ENCODE data around the gene MAL.

MAL gene

GRCh38 chr2:95025406-95026319 lies at the start of gene MAL:
MAL (plus strand) TSS chr2:95025708; CDS start chr2:95025793, 85 bp downstream.
- DNase-seq (ENCODE audit: extremely low read depth in 1 of 2, low read depth in 1 of 2), result peak; percentile 14 to 32

- no peak for DNase-seq (ENCODE audit: extremely low read depth in 1 of 2, low read depth in 1 of 2)
These were observed 47.7 kb upstream of the MAL start for GRCh38 chr2:94977826-94978225.

- no peak for DNase-seq (ENCODE audit: extremely low read depth in 1 of 2, low read depth in 1 of 2)
These were observed 46.6 kb upstream of the MAL start for GRCh38 chr2:94978917-94979316.

GRCh38 chr2:94979406-94980375 lies 45.8 kb upstream of the MAL start:
- no peak for DNase-seq (ENCODE audit: extremely low read depth in 1 of 2, low read depth in 1 of 2)

DNA sequence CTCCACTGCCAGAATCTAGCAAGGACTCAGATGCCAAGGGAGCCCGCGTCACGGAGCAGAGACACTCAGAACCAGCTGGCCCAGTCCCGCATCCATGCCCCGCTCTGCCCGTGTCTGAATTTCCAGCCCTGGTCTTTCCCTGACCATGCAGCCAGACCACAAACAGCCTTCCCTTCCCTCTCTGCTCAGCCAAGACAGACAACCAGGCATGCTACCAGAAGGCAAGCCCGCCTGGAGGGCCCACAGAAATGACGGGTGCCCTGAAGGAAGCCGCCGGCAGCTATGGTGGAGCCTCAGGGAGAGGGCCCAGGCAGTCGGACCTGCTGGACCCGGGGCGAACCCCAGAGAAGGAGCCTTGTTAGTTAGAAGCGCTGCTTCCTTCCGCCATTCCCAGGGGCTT lies 45.1 kb upstream of the MAL start:
- DNase-seq (ENCODE audit: extremely low read depth in 1 of 2, low read depth in 1 of 2), result no peak

- no peak for DNase-seq (ENCODE audit: extremely low read depth in 1 of 2, low read depth in 1 of 2)
These were observed 43.4 kb upstream of the MAL start for GRCh38 chr2:94982156-94982555.

DNA sequence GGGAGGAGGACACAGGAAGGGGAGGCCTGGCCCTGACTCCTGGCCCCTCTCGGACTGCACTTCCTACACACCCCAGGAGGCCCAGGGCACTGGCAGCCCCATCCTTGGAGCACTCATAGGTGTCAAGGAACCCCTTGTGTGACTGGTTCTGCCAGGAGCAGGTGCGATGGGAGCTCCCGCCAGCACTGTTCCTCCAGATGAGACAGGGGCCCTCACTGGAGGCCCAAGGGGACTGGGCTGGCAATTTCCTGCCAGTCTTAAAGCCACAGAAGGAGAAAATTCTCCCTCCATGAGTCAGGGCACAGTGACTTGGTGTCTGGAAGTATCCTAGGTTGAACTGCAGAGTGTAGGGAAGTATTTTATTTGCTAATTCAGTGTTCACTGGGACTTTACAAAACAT lies 42.8 kb upstream of the MAL start:
- DNase-seq (ENCODE audit: extremely low read depth in 1 of 2, low read depth in 1 of 2), result no peak

GRCh38 chr2:94984964-94985575 lies 40.4 kb upstream of the MAL start:
- no peak for DNase-seq (ENCODE audit: extremely low read depth in 1 of 2, low read depth in 1 of 2)

GRCh38 chr2:94985636-94986035 lies 39.9 kb upstream of the MAL start:
- DNase-seq (ENCODE audit: extremely low read depth in 1 of 2, low read depth in 1 of 2), result no peak

- no peak for DNase-seq (ENCODE audit: extremely low read depth in 1 of 2, low read depth in 1 of 2)
These were observed 39.0 kb upstream of the MAL start for GRCh38 chr2:94986392-94986963.

DNA sequence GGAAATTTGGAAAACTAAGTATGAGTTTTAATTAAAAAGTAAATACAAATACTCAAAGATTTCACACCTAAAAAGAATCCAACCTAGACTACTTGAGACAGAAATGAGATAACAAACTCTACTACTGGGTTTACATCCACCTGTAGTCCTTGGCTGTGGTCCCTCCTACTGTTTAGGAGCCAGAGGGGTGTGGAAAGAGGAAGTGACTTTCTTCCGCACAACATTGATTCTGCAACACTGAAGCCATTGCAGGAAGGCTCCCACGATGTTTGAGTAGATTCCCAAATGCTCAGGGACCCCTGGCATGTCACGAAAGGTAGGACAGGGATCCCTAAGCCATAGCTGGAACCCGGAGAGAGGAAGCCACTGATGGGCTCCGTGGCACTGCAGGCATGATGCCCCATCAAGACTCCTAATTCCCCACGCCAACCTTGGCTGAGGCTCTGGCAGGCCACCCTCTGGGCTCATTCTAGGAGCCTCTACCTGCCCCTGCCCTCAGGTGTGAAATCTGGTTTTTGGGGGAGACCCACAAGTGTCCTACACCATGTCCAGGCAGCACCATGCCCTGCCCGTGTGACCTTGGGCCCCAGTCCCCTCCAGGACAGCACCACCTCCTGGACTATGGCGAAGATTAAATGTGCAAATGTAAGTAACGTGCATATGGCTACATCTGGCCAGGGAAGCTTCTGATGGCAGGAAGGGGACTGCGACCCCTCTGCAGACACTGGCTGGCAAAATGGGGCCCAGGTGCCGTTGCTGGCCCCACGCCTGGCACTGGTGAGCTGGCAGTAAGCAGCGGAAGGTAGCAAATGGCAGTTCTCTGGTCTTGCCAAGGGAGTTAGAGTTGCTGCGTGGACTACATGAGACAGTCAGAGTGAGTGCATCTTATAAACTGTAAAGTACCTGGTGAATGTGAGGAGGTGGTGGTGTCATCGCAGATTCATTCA lies 38.2 kb upstream of the MAL start:
- no peak for DNase-seq (ENCODE audit: extremely low read depth in 1 of 2, low read depth in 1 of 2)

DNA sequence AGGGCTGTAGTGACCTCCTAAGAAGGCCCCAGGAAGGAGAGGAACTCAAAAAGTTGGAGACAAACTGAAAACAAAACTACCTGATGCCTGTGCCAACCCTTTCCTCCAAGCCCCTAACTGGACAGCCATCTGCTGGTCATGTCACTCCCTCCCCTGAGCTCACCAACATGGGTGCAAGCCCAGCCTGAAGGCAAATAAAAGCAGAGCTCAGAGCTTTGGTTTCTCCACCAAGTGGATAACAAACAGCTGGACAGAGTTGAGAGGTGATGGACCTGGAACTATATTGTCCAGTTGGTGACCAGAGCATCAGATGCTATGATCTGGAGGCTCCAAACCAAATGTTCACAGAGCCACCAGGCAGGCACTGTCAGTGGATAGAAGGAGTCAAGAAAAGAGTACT lies 34.6 kb upstream of the MAL start:
- no peak for DNase-seq (ENCODE audit: extremely low read depth in 1 of 2, low read depth in 1 of 2)

DNA sequence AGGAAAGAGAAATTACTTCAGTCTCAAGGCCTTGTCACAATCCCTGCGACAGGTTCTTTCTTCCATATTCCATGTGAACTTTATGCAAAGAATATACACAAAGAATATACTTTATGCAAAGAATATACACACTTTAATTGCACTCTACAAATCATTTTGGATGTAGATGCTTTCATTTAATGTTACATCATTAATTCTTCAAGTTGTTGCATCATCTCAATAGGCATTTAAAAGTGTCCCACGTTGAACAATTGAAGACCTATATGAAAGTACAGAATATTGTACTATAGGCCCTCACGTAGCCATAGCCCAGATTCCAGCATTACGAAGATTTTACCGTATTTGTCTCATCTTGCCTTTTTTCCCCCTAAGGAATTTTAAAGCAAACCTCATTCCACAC lies 33.1 kb upstream of the MAL start:
- DNase-seq (ENCODE audit: extremely low read depth in 1 of 2, low read depth in 1 of 2), result no peak

- DNase-seq (ENCODE audit: extremely low read depth in 1 of 2, low read depth in 1 of 2), result no peak
These were observed 32.1 kb upstream of the MAL start for GRCh38 chr2:94993176-94994062.

DNA sequence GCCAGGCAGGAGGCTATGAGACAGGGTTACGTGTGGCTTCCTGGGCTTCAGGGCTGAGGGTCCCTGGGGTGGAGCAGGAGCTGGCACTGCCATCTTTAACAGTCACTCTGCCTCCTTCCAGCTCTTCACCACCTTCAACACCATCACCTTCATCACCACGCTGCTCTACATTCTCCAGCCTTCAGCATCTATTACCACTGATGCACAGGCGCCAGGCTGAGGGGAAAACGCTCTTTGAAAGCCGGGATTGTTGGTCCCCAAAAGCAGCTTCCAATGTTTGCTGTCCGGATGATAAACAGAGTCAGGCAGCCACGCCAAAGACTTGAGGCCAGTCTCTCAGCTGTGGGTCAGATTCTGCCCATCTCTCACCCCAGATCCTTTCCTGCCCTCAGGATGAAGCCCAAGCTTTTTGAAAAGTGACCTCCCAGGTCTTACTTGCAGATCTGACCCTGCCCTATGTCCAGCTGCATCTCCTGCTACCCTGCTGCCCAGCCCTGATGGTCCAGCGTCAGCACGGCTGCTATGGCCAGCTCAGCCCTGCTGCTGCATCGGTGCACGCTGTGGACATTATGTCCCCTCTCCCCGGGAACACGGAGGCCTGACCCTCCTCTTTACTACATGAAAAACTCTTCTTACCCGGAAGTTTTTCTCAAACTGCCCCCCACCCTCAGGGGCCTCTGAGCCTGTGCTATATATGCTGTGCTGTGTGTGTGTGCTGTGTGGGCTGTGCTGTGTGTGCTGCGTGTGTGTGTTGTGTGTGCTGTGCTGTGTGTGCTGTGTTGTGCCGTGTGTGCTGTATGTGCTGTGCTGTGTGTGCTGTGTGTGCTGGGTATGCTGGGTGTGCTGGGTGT lies 31.2 kb upstream of the MAL start:
- DNase-seq (ENCODE audit: extremely low read depth in 1 of 2, low read depth in 1 of 2), result no peak

DNA sequence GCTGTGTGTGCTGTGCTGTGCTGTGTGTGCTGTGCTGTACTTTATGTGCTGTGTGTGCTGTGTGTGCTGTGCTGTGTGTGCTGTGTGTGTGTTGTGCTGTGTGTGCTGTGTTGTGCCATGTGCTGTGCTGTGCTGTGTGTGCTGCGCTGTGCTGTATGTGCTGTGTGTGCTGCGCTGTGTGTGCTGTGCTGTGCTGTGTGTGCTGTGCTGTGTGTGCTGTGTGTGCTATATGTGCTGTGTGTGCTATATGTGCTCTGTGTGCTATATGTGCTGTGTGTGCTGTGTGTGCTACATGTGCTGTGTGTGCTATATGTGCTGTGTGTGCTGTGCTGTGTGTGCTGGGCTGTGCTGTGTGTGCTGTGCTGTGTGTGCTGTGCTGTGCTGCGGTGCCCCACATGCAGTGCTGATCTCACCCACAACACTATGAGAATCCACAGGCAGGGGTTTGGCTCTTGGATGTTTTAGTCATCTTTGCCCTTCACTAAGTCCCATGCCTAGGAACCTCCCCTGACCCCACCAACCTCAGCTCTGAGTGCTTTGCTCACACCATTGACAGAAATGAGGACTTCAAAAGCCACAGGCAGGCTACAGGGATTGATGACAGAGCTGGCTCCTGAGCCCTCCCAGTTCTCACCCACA lies 30.5 kb upstream of the MAL start:
- DNase-seq (ENCODE audit: extremely low read depth in 1 of 2, low read depth in 1 of 2), result no peak

DNA sequence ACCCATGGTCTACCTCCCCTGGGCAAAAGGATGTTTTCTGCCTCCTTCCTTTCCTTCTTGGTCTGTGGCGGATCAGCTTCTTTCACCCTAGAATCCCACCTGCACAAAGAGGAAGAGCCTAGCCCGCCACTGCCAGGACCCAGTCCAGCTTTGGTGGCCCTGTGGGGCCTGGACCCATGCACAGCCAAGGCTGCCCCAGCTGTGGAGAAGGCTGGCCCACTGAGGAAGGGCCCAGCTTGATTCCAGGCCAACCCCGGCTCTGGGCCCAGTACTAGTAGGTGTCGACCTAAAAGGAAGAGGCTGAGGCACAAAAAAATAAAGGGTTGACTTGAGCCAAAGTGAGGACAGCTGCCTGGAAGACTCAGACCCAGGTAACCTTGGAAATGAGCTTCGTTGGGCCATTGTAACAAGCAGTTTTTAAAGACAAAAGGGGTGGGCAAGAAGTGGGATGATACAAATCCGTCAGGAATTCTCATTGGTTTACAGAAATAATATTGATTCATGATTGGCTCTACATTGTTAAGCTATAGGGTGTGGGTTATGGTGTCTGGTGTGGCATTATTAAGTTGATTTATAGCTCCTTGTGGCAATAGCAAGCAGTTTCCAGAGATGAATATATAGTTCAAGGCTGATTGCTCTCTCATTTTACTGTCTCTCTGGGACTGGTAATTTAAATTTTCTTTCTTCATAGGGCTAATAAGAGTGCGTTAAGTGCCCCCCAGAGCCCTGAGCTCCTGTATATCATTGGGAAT lies 29.8 kb upstream of the MAL start:
- no peak for DNase-seq (ENCODE audit: extremely low read depth in 1 of 2, low read depth in 1 of 2)
